H1 (cell line): Measurements from ENCODE around the gene B4GALNT3. TPM values are rescaled to one million over a fixed set of nuclear protein-coding genes. Genes with fewer than 3 reads are reported as not detected.

ENCODE experiments used
- CEBPB ChIP-seq: IDR thresholded peaks from 2 replicates; pipeline ENCODE4 v1.6.1; 2012; ENCODE audit warnings: low read depth, low read length
- CREB1 ChIP-seq: IDR thresholded peaks from 2 replicates; pipeline ENCODE4 v1.6.1; 2012; ENCODE audit warnings: inconsistent platforms
- KDM1A ChIP-seq: fragments of 200-600, 300-600 bp; sonication (generic); IDR thresholded peaks from 2 replicates; pipeline ENCODE4 v1.7.1; 2016; ENCODE audit warnings: mild to moderate bottlenecking, low read length, borderline replicate concordance
- KDM4A ChIP-seq: IDR thresholded peaks from one replicate; pipeline ENCODE4 v1.7.1; 2012; ENCODE audit warnings: low read depth, mild to moderate bottlenecking, moderate library complexity, low read length, inconsistent platforms; ENCODE audit not compliant: severe bottlenecking
- MAX ChIP-seq: IDR thresholded peaks from 2 replicates; pipeline ENCODE4 v1.6.1; 2012; ENCODE audit warnings: inconsistent platforms
- POLR2AphosphoS5 ChIP-seq: IDR thresholded peaks from 2 replicates; pipeline ENCODE4 v1.6.1; 2011; ENCODE audit warnings: low read depth, low read length
- RAD21 ChIP-seq, 2 experiments: IDR thresholded peaks in 1 of 2; conservative IDR thresholded peaks in 1 of 2; 2 replicates each; pipeline ENCODE4 v1.6.1; 2011; ENCODE audit warnings: low read depth in 2 of 2, low read length in 2 of 2, improper control_type of control experiment in 1 of 2, inconsistent platforms in 1 of 2, mild to moderate bottlenecking in 1 of 2, moderate library complexity in 1 of 2
- SP4 ChIP-seq: IDR thresholded peaks from 2 replicates; pipeline ENCODE4 v1.6.1; 2012; ENCODE audit warnings: low read length, inconsistent platforms
- polyA plus RNA-seq, 7 experiments: library from polyadenylated mRNA; depleted of rRNA in 3 of 7; stranded (reverse) in 5 of 7; unstranded in 2 of 7; fragments of >200 nt in 5 of 7; fragments of 200-250 nt in 2 of 7; gene quantifications; 1 replicate in 5 of 7; 2 replicates in 1 of 7; 4 replicates in 1 of 7; pipeline versions ENCODE4 v1.2.1 to v1.2.3, GENCODE V29; 2011 to 2013; ENCODE audit warnings: missing spikeins in 2 of 7, mixed read lengths in 2 of 7
- total RNA-seq: library from RNA; stranded (reverse); fragmentation: NEBNext Ultra II Directional; extraction: Animal tissue kit (Norgen Biotek cat#: 25700); gene quantifications from 2 replicates; pipeline ENCODE4 v1.2.1, GENCODE V29; 2021

The B4GALNT3 gene
- total and polyA plus RNA-seq, 2 of the 8 experiments (the other 6 are each of a cell fraction or from before 2014, with no cell fraction given), result 12.5 to 20.3 TPM

GRCh38 chr12:546920-547845 is 87.4 kb downstream of the B4GALNT3 start (continued):
- TF ChIP-seq RAD21 (IDR thresholded peaks at IDR 0.05 in 1 of 2, conservative IDR thresholded peaks at IDR 0.05 in 1 of 2; ENCODE audit: low read depth in 2 of 2, low read length in 2 of 2), result peak; percentile 99
- no peak for TF ChIP-seq KDM4A
- TF ChIP-seq MAX, result peak; percentile 30; the same call in 1 of the 2 replicates
- 0 out of 2 replicates have a peak, but pooled peaks have one; percentile 38 for TF ChIP-seq SP4
- 0 out of 2 replicates have a peak, but pooled peaks have one; percentile 48 for TF ChIP-seq KDM1A
- TF ChIP-seq CREB1, result 0 out of 2 replicates have a peak, but pooled peaks have one; percentile 36
- TF ChIP-seq CEBPB, result no peak
- TF ChIP-seq POLR2AphosphoS5, result no peak
